ENCODE data around the gene DARS1.
"Not testable (repeated sequence)": the region's sequence is repeated elsewhere in the genome, so short reads cannot be mapped to it uniquely, and the experiment has no call there.

The DARS1 gene

DNA sequence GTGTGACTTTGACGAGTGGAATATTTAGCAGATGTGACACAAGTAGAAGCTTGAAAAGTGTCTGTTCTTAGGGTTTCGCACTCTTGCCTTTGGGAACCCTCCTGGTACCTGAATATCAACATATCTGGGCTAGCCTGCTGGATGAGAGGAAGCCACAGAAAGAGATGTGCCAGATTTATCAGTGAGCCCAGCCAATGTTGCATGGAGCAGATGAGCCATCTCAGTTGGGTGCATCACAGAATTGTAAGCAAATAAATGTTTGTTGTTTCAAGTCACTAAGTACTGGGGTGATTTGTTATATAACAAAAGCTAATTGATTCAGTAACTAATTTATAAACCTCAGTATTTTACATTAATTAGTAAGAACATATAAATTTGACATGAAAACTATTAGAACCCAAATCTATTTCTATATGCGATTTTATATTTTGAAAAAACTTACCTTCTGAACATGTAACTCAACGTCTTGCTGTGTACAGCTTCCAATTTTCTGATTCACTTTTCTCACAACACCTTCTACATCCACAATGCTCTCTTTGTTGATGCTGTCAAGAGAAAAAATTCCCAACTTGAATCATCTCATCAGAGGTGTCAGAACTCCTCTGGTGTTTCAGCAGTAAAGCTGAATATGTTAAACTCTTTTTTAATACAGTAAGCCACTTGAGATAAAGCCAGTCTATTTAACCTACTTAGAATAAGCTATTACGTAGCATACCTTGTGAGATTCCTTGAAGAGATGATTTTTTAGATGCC is 42.3 kb downstream of the DARS1 start:
- no peak for DNase-seq (ENCODE audit: low read depth)

DNA sequence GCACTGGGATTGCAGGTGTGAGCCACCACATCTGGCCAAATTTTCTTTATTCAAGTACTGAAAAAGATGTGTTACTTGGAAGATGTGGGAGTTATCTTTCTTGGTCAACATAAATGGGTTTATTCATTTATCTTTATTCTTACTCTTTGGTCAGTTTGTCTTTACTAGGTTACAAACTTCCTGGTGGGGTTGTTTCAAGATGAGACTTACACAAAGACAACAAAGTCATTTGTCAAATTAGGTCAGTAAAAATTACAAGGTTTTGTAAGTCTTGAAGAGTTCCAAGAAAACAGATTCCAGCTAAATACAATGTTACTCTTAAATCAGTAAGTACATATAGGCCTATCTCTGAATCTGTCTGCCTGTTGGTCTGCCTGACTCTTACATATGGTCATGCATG is 48.9 kb downstream of the DARS1 start:
- DNase-seq (ENCODE audit: low read depth) = no peak

DNA sequence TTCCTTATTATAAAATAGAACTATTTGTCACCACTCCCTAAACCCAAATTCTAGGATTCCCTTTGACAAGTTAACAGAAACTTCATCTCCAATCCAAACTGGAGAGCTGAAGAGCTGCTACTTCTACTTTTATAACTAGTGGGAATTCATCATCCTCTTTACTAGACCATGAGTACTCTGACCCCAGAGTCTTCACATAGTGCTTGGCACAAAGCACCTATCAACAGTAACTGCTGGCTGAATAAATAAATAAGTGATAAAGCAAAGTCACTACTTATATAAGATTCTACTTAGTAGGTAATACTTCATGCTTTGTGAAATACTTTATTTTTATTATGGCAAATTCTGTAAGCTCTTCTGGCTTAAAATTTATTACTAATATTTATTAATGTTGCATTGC is 49.5 kb downstream of the DARS1 start:
- DNase-seq (ENCODE audit: low read depth) = no peak

DNA sequence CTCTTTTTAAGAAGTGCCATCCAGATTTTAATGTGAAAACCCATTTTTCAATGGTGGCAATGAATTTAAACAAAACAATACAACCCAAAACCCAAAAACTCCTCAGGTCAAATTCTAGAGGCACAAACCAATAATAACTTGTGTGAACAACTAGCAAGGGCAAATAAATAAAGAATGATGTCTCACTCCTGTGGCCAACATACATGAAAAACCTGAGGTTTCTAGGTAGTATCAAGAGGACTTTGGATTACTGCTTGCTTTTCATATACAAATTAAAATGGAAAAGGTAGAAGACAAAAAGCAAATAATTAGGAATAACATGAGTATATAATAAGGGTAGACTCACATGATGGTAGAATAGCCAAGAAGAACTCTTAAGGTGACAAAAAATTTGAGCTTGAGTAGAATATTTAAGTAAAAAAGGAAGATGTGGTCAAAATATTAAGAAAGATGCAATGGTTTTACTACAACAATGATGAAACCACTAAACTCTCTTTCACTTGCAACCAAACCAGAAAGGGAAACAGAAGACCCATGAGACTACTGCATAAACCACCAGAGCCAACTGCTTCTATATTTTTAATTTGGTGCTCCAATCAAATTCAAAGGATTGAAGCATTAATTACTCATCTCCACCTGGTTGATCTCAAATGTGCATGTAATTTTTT is 53.5 kb downstream of the DARS1 start:
- no peak for DNase-seq (ENCODE audit: low read depth)

DNA sequence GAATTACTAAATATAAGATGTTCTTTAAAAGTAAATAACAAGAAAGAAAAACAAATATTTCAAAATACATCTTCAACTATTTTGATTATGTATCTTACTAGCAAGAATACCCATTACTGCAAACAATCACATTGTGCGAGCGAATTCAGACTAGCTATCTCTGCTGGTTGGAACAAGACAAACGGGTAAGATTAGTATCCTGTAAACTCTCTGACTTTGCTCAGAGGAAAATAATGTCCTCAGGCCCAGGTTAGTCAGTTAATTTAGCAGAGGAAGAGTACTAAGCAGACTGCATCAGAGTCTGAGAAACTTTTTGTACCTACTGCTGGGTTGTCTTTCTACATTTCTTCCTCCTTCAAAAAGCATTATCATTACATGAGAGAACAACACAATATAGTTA is 58.8 kb downstream of the DARS1 start:
- DNase-seq (ENCODE audit: low read depth) = no peak

DNA sequence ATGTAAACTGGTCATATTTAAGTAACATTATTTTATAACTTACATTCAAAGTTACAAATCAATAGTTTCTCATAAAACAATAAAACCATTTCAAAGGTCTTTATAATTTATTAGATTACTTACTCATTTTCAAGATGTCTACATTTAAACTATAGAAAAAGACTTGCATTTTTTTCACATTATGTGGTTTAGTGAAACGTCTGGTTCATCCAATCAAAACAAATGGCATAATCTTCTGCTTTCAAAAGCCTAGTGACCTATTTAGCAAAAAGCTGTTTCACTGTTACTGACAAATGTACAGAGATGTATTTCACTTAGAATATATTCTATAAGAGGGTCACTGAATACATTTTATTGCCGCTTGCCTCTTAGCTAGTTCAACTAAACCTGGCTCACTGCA is 59.9 kb downstream of the DARS1 start:
- DNase-seq (ENCODE audit: low read depth) = no peak

DNA sequence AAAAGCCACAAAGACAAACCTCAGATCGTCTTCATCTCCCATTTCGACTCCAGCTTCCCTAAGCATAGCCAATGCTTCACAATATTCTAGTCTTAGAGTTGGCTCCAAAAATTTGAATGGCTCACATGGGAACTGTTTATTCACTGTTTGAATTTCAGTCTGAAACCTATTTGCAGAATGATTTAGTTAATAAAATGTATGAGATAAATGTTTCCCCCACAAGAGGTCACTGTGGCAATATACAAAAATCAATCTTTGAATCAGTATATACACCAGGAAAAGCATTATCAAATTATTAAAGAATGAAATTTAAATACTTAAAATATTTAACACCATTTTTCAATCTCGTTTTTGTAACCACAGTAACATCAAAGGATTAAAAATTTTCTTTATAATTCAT is 69.2 kb downstream of the DARS1 start:
- peak; percentile 24 for DNase-seq (ENCODE audit: low read depth)

DNA sequence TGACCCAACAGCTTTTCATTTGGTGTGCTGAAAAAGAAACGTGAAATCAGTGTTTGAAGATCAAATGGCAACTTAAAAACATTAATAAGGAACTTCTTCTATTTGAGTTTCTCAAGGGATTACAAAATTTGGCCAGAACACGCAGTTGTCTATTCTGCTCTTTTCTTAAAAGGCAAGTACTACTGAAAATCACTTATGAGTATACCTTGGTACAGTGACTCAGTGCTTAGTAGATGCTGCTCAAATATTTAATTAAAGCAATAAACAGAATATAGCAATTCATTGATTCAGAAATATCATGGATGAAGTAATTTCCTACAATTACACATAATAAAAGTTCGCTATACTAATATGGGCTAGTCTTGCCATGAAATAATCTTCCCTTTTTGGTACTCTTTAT is 70.9 kb downstream of the DARS1 start:
- DNase-seq (ENCODE audit: low read depth) = no peak

DNA sequence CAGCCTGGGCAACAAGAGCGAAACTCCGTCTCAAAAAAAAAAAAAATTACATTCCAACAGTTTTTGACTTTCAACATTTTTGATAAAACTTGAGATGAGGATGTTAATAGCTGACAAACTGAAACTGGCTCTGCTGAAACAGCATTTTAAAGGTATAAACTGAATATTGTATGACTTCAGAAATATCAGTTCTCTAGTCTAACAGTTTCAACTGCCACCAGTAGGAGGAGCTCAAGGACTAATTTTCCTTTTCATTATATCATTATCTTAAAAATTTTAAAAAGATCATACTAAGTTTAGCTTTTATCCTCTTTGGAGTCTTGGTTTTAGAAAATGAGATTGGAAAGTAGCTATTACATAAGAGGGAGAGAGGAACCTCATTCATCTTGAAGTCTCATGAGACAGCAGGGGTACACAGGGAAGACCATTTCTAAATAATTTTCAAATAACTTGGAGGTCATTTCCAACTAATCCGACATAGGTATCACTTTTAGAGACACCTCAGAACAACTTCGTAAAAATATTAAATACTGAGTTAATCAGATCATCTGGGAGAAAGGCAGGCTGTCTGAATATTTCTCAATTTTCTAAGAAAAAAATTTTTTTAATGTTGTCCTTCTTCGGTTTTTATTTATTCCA is 71.6 kb downstream of the DARS1 start:
- DNase-seq (ENCODE audit: low read depth) = peak; percentile 28

DNA sequence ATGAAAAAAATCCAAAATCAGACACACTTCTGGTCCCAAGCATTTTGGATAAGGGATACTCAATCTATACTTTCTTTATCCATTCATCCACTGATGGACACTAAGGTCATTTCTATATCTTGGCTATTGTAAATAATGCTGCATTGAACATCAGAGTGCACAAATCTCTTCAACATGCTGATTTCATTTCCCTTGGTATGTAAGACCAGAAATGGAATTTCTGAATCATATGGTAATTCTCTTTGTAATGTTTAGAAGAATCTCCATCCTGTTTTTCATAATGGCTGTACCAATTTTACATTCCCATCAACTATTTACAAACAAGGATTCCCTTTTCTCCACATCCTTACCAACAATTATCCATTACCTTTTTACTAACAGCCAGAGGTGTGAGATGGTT is 75.5 kb downstream of the DARS1 start:
- peak; percentile 35 for DNase-seq (ENCODE audit: low read depth)

DNA sequence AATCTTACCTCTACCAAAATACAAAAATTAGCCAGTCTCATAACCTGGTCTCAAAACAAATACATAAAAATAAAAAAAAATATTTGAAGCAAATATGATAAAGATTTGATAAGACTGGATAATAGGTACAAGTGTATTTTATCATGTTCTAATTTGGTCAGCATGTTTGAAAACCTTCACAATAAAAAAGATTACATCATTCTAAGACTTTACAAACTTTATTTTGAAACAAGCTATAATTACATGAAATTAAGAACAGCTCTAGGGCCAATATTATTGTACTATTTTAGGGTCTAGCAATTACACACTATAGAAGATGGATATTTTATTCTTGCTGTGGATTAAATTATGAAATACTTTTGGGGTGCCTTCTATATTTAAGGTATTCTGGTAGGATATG is 79.7 kb downstream of the DARS1 start:
- no peak for DNase-seq (ENCODE audit: low read depth)

DNA sequence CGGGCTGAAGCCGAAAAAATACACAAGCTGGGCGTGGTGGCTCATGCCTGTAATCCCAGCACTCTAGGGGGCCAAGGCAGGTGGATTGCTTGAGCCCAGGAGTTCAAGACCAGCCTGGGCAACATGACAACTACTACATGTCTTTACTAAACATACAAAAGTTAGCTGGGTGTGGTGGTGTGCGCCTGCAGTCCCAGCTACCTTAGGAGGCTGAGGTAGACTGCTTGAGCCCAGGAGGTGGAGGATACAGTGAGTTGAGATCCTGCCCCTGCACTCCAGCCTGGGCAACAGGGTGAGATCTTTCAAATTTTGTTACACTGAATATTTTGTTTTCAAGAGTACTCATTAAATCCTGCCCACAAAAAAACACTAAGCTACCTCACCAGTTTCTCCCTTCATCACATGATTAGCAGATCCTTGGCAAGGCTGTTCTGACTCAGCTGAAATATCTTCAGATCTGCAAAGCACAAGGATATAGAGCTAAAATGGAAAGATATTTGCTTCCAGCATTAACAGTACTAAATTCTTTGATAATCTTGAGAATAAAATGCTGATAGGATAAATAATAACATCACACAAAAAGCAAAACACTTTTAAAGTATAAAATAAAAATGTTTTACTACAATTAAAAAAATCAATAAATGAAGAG is 81.0 kb downstream of the DARS1 start:
- DNase-seq (ENCODE audit: low read depth) = no peak

DNA sequence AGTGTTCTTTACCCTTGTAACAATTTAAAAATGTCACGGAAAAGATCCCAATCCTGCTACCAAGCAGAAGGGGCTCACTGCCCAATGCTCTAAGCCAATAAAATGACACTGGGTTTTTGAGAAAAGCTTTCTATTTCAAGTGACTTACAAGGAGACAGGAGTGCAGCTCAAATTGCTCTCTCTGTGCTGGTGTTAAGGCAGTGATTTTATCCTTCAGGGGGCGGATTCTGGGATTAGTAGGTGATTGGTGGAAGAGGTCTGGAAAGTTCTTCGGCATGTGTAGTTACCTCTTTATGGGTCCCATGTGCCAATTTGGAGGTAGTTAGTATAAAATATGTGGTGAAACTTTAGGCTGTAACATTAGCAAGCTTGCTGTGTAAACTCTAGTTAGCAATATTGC is 81.8 kb downstream of the DARS1 start:
- no peak for DNase-seq (ENCODE audit: low read depth)

DNA sequence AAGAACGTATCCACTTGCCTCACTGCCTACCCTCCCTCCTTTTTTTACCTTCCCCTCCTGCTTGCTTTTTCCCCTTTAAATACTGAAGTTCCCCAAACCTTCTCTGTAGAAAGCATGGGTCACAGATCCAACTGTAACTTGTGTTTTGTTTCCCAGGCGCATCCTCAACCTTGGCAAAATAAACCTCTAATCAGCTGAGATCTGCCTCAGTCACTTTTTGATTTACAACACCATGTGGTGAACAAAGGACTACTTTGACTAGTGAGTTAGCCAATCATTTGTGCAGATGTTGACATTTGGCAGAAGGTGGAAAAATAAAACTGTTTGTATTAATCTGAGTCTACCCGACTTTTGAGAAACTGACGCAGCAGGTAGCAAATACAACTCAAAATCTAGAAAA is 85.9 kb downstream of the DARS1 start:
- no peak for DNase-seq (ENCODE audit: low read depth)

DNA sequence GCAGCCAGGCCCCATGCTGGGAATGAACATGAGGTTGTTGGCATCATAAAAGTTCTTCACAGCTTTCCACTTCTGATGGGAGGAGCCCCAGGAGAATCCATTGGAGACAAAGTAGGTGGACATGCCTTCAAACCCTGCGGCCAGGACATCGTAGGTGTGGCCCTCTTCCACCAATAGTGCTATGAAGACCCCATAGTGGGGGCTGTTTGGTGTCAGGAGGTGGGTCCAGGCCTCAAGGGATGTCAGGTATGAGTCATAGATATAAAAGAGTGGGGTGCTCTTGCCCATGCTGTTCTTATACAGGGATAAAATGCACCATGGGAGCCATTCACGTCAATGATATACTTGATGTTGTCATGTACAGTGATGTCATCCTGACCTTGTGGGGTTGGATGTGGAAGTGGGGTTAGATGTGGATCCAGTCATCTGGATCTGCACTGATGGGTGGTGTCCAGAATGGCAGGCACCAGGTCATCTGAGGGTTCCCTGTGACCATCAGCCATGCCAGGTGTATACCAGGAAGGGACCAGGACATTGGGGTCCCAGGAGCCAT is 87.1 kb downstream of the DARS1 start:
- no peak for DNase-seq (ENCODE audit: low read depth)

DNA sequence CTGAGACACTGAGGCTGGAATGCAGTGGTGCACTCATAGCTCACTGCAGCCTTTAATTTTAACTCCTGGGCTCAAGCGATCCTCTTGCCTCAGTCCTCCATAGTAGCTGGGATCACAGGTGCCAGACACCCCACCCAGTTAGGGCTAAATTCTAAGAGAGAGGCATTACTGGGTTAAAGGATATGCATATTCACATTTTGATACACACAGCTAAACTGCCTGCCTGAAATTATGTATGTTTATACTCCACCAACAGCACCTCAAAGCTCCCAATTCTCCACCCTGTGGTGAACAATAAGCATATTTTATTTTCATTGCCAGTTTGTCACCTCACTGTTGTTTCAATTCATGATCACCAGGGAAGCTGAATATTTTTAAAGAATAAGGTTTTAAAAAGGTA is 90.5 kb downstream of the DARS1 start:
- DNase-seq (ENCODE audit: low read depth) = no peak

DNA sequence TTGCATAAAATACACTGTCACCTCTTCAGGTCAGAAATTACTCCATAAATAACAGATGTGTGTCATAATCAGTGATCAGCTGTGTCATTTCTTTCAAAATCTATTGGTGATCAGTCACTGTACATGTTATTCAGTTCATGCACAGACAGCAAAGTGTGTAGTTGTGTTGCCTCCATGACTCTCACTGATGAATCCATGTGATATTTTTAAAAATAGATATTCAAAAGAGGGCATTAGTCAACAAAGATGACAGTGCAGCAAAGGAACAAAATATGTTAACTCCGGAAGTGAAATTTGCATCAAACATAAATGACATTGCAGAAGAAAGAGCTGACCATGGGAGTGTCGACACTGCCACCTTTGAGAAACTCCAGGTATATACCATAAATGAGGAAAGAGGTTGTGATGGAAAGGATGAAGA is 92.0 kb downstream of the DARS1 start:
- DNase-seq (ENCODE audit: low read depth) = no peak

DNA sequence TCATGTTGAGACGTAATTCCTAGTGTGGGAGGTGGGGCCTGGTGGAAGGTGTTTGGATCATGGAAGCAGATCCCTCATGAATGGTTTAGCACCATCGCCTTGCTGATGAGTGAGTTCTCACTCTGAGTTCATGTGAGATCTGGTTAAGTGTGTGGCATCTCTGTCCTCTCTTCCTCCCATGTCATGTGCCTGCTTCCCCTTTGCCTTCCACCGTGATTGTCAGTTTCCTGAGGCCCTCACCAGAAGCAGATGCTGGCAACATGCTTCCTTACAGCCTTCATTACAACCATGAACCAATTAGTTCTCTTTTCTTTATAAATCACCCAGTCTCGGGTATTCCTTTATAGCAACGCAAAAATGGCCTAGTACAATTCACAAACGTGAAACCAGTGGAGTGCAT is 94.6 kb downstream of the DARS1 start:
- no peak for DNase-seq (ENCODE audit: low read depth)

DNA sequence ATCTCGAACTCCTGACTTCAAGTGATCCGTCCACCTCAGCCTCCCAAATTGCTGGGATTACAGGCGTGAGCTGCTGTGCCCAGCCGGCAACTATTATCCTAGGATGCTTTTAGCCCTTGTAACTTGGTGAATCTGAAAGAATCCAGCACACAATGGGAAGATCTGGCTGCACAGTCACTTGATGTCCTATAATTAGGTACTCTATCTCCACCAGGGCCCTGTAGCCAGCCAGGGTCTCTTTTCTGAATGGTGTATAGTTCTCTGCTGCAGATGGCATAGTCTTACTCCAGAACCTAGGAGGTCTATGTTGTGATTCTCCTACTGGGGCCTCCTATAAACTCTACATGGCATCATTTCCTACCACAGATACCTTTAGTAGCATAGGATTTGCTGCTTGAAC is 95.3 kb downstream of the DARS1 start:
- DNase-seq (ENCODE audit: low read depth) = no peak

DNA sequence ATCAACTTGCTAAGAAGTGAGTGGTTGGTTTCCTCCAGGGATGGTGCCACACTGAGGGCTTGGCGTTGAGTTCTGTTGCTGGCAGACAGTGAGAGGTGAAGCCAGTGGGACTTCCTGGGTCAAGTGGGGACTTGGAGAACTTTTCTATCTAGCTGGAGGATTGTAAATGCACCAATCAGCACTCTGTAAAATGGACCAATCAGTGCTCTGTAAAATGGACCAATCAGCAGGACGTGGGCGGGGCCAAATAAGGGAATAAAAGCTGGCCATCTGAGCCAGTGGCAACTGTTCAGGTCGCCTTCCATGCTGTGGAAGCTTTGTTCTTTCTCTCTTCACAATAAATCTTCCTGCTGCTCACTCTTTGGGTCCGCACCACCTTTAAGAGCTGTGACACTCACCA is 96.8 kb downstream of the DARS1 start:
- not testable (repeated sequence) for DNase-seq (ENCODE audit: low read depth)

DNA sequence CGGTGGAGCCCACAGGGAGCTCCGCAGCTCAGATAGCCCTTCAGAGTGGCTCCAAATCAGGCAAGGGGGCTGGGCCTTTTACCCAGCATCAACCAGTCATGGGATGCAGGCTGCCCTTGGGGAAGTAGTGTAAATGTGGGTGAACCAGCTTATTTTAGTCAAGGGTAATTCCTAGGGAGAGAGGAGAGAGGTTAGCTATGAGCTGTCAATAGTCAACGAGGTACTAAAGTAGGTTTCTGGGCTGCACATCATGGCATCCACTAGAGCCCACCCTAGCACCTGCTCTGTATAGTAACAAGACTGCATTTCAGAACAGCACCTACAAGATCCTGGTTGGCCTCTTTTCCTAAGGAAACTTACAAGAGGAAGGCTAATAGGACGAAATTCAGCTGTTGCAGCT is 99.7 kb downstream of the DARS1 start:
- no peak for DNase-seq (ENCODE audit: low read depth)

DNA sequence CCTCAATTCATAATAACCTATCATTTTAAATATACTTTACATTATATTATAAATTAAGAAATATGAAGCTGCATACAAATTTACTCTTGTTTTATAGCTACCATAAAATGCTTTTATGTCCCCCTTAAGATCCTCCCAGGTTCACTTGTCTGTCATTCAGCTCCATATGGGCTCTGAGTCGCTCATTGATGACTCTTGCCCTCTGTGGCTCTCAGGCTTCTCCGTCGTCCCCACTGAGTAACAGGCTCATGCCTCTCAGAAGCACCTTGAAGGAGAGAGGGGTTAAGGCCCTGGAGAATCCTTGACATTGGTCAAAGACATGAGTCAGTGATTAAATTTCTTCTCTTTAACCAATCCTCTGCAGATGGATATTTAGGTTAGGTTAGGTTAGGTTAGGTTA is 103.0 kb downstream of the DARS1 start:
- no peak for DNase-seq (ENCODE audit: low read depth)

DNA sequence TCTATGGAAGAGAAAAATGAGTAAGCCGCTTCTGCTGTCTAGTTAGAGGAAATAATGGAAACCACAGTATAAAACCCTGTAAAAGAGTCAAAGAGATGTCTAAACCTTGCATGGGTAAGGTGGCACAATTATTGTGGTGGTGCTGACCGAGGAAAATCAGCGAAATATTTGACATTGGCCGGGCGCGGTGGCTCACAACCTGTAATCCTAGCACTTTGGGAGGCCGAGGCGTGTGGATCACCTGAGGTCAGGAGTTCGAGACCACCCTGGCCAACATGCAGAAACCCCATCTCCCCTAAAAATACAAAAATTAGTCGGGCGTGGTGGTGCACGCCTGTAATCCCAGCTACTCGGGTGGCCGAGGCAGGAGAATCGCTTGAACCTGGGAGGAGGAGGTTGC is 108.7 kb downstream of the DARS1 start:
- not testable (repeated sequence) for DNase-seq (ENCODE audit: low read depth)

Data from HS-5 (cell line).